D721Med (cell line): ENCODE measurements around the gene XYLT1.

Experiments used
- DNase-seq: peaks from one replicate; pipeline ENCODE4 v3.0.0; 2011; ENCODE audit warnings: low spot score; ENCODE audit not compliant: insufficient read length
- FAIRE-seq: peaks from 2 replicates; lab custom pipeline; 2011; peaks lifted over from hg19 to GRCh38; lab: Jason Lieb, UNC
- CTCF ChIP-seq: IDR thresholded peaks from 2 replicates; pipeline ENCODE4 v1.5.1; 2012; ENCODE audit warnings: mild to moderate bottlenecking, control low read depth; ENCODE audit not compliant: insufficient read depth; ENCODE audit errors: missing control alignments

Gene XYLT1

GRCh38 chr16:17471719-17472461, 1.1 kb upstream of the XYLT1 start:
- FAIRE-seq, result no peak
- DNase-seq, result no peak

GRCh38 chr16:17470182-17470907, 415 bp downstream of the XYLT1 start:
- DNase-seq (no peak), FAIRE-seq (no peak)
- no peak for TF ChIP-seq CTCF

More at GRCh38 chr16:17471719-17472461, 1.1 kb upstream of the XYLT1 start:
- no peak for TF ChIP-seq CTCF

- no peak for DNase-seq
- TF ChIP-seq CTCF, result no peak
Measured at GRCh38 chr16:17469741-17470181, 999 bp downstream of the XYLT1 start.

GRCh38 chr16:17469011-17469740, 1.6 kb downstream of the XYLT1 start:
- FAIRE-seq (no peak), DNase-seq (no peak)
- no peak for TF ChIP-seq CTCF

More at GRCh38 chr16:17469741-17470181, 999 bp downstream of the XYLT1 start:
- FAIRE-seq, result no peak

GRCh38 chr16:17468611-17469010, 2.1 kb downstream of the XYLT1 start:
- DNase-seq, result no peak
- no peak for TF ChIP-seq CTCF
- no peak for FAIRE-seq

GRCh38 chr16:17467923-17468540, 2.7 kb downstream of the XYLT1 start:
- FAIRE-seq, result no peak
- DNase-seq, result peak; percentile 60
- TF ChIP-seq CTCF, result peak; percentile 87
